ENCODE measurements around the gene MME. TPM values are rescaled to one million over a fixed set of nuclear protein-coding genes. Genes with fewer than 3 reads are reported as not detected.
"Not testable (repeated sequence)": the region's sequence is repeated elsewhere in the genome, so short reads cannot be mapped to it uniquely, and the experiment has no call there.

Gene MME
- total RNA-seq, 1 donor from 2014 or later, result 54.3 TPM

GRCh38 chr3:155211940-155212339 is 131.8 kb downstream of the MME start:
- H3K27ac ChIP-seq (ENCODE audit: low read depth, low read length), result no peak overlapping the region
- H3K27ac Mint-ChIP-seq (ENCODE audit: unreplicated experiment), result no peak overlapping the region
- no peak overlapping the region for H3K9ac ChIP-seq (ENCODE audit: low read length)
- DNase-seq (ENCODE audit: low read depth) (no peak), FAIRE-seq (no peak)
- H4K20me1 ChIP-seq (ENCODE audit: insufficient read depth, low read length), result no peaks in the 10 kb centered on the region
- H3K4me3 ChIP-seq (ENCODE audit: insufficient read depth, low read depth, low read length), result no peak overlapping the region
- no peaks in the 10 kb centered on the region for H3K9me3 ChIP-seq (ENCODE audit: insufficient read depth, low read depth, low read length)
- no peaks in the 10 kb centered on the region for H3K79me2 ChIP-seq (ENCODE audit: insufficient read depth, low read length)
- no peak for TF ChIP-seq CTCF (IDR thresholded peaks at IDR 0.05; ENCODE audit: insufficient read depth, low read depth, low read length)
- no peak for TF ChIP-seq EZH2 (IDR thresholded peaks at IDR 0.05; ENCODE audit: insufficient read depth, low read length)
- H3K4me1 ChIP-seq (ENCODE audit: insufficient read depth, low read length), result no peaks in the 10 kb centered on the region
- H3K27me3 ChIP-seq (ENCODE audit: insufficient read depth, low read length), result no peaks in the 10 kb centered on the region
- H3K27me3 Mint-ChIP-seq (ENCODE audit: low read depth, unreplicated experiment), result no peaks in the 10 kb centered on the region
- H3K36me3 ChIP-seq (ENCODE audit: insufficient read depth, low read length), result no peaks in the 10 kb centered on the region
- H3K9me3 Mint-ChIP-seq (ENCODE audit: unreplicated experiment), result no peaks in the 10 kb centered on the region
- H3K4me1 Mint-ChIP-seq (ENCODE audit: low read depth, unreplicated experiment), result no peaks in the 10 kb centered on the region
- no peak overlapping the region for H3K4me3 Mint-ChIP-seq (ENCODE audit: unreplicated experiment)
- no peaks in the 10 kb centered on the region for H3K36me3 Mint-ChIP-seq (ENCODE audit: low read depth, unreplicated experiment)
- no peak overlapping the region for H3K4me2 ChIP-seq (ENCODE audit: low read length)
- no peak overlapping the region for H2AFZ ChIP-seq (ENCODE audit: low read depth, low read length)

GRCh38 chr3:155216007-155216406 is 135.9 kb downstream of the MME start:
- H3K4me3 ChIP-seq (ENCODE audit: insufficient read depth, low read depth, low read length); H3K27ac ChIP-seq (ENCODE audit: low read depth, low read length); H3K4me1 Mint-ChIP-seq (ENCODE audit: low read depth, unreplicated experiment); H2AFZ ChIP-seq (ENCODE audit: low read depth, low read length); FAIRE-seq; H3K27me3 ChIP-seq (ENCODE audit: insufficient read depth, low read length); H3K4me3 Mint-ChIP-seq (ENCODE audit: unreplicated experiment); H3K79me2 ChIP-seq (ENCODE audit: insufficient read depth, low read length); H3K36me3 ChIP-seq (ENCODE audit: insufficient read depth, low read length); H3K27ac Mint-ChIP-seq (ENCODE audit: unreplicated experiment); DNase-seq (ENCODE audit: low read depth); H3K4me1 ChIP-seq (ENCODE audit: insufficient read depth, low read length); H3K36me3 Mint-ChIP-seq (ENCODE audit: low read depth, unreplicated experiment); H3K27me3 Mint-ChIP-seq (ENCODE audit: low read depth, unreplicated experiment); H3K4me2 ChIP-seq (ENCODE audit: low read length); H3K9ac ChIP-seq (ENCODE audit: low read length); H3K9me3 ChIP-seq (ENCODE audit: insufficient read depth, low read depth, low read length); H4K20me1 ChIP-seq (ENCODE audit: insufficient read depth, low read length): not testable (repeated sequence)
- peaks cover 10% of the 10 kb centered on the region for H3K9me3 Mint-ChIP-seq (ENCODE audit: unreplicated experiment)

GRCh38 chr3:155217591-155217990 is 137.5 kb downstream of the MME start:
- Histone ChIP-seq H3K79me2 (ENCODE audit: insufficient read depth, low read length) (no peaks in the 10 kb centered on the region), H4K20me1 (ENCODE audit: insufficient read depth, low read length) (no peaks in the 10 kb centered on the region), H3K4me3 (ENCODE audit: insufficient read depth, low read depth, low read length) (no peak overlapping the region), H3K36me3 (ENCODE audit: insufficient read depth, low read length) (no peaks in the 10 kb centered on the region), H3K4me1 (ENCODE audit: insufficient read depth, low read length) (no peaks in the 10 kb centered on the region), H3K9me3 (ENCODE audit: insufficient read depth, low read depth, low read length) (no peaks in the 10 kb centered on the region), H3K27me3 (ENCODE audit: insufficient read depth, low read length) (no peaks in the 10 kb centered on the region), H3K4me2 (ENCODE audit: low read length) (no peak overlapping the region), H2AFZ (ENCODE audit: low read depth, low read length) (no peak overlapping the region), H3K27ac (ENCODE audit: low read depth, low read length) (no peak overlapping the region), H3K9ac (ENCODE audit: low read length) (no peak overlapping the region)
- no peak overlapping the region for H3K4me3 Mint-ChIP-seq (ENCODE audit: unreplicated experiment)
- H3K27ac Mint-ChIP-seq (ENCODE audit: unreplicated experiment), result no peak overlapping the region
- FAIRE-seq, result no peak
- peaks cover 10% of the 10 kb centered on the region for H3K9me3 Mint-ChIP-seq (ENCODE audit: unreplicated experiment)
- H3K4me1 Mint-ChIP-seq (ENCODE audit: low read depth, unreplicated experiment), result peaks cover 3% of the 10 kb centered on the region
- no peak for TF ChIP-seq EZH2 (IDR thresholded peaks at IDR 0.05; ENCODE audit: insufficient read depth, low read length)
- no peak for TF ChIP-seq CTCF (IDR thresholded peaks at IDR 0.05; ENCODE audit: insufficient read depth, low read depth, low read length)
- no peaks in the 10 kb centered on the region for H3K36me3 Mint-ChIP-seq (ENCODE audit: low read depth, unreplicated experiment)
- DNase-seq (ENCODE audit: low read depth), result no peak
- H3K27me3 Mint-ChIP-seq (ENCODE audit: low read depth, unreplicated experiment), result no peaks in the 10 kb centered on the region

Data from astrocyte (in vitro differentiated cells and primary cell).